SK-N-SH treated with all-trans-retinoic acid at 6 μM for 48 hours (cell line): ENCODE results near the gene SKAP2.

Source experiments
- ARNTL ChIP-seq: fragments of 450-650 bp; formaldehyde crosslinking; IDR thresholded peaks from 2 replicates; pipeline ENCODE4 v1.5.0; 2020; ENCODE audit warnings: low read depth, mild to moderate bottlenecking, moderate library complexity, borderline replicate concordance
- GLIS3 ChIP-seq: fragments of 250-450 bp; sonication (Bioruptor Pico); IDR thresholded peaks from 2 replicates; pipeline ENCODE4 v1.5.0; 2020; ENCODE audit warnings: mild to moderate bottlenecking, moderate library complexity
- PPARA ChIP-seq: fragments of 250-450 bp; sonication (Bioruptor Pico); IDR thresholded peaks from 2 replicates; pipeline ENCODE4 v1.5.0; 2020; ENCODE audit warnings: mild to moderate bottlenecking, borderline replicate concordance
- SNAI2 ChIP-seq: fragments of 250-450 bp; sonication (Bioruptor Pico); IDR thresholded peaks from 2 replicates; pipeline ENCODE4 v1.5.0; 2020; ENCODE audit warnings: mild to moderate bottlenecking, moderate library complexity
- ZFP3 ChIP-seq: fragments of 250-450 bp; sonication (Bioruptor Pico); IDR thresholded peaks from 2 replicates; pipeline ENCODE4 v1.5.0; 2020; ENCODE audit warnings: mild to moderate bottlenecking, moderate library complexity
- TF ChIP-seq, protein P1 (sequence below): fragments of 250-450 bp; sonication (Bioruptor Pico); IDR thresholded peaks from 2 replicates; pipeline ENCODE4 v1.8.0; 2020; ENCODE audit warnings: mild to moderate bottlenecking, moderate library complexity, borderline replicate concordance

- TF ChIP-seq GLIS3 (CRISPR knock-in tag) = no peak
- TF ChIP-seq, protein P1, sequence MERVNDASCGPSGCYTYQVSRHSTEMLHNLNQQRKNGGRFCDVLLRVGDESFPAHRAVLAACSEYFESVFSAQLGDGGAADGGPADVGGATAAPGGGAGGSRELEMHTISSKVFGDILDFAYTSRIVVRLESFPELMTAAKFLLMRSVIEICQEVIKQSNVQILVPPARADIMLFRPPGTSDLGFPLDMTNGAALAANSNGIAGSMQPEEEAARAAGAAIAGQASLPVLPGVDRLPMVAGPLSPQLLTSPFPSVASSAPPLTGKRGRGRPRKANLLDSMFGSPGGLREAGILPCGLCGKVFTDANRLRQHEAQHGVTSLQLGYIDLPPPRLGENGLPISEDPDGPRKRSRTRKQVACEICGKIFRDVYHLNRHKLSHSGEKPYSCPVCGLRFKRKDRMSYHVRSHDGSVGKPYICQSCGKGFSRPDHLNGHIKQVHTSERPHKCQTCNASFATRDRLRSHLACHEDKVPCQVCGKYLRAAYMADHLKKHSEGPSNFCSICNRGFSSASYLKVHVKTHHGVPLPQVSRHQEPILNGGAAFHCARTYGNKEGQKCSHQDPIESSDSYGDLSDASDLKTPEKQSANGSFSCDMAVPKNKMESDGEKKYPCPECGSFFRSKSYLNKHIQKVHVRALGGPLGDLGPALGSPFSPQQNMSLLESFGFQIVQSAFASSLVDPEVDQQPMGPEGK (CRISPR knock-in tag) = no peak
- no peak for TF ChIP-seq ARNTL (CRISPR knock-in tag)
- no peak for TF ChIP-seq PPARA
- no peak for TF ChIP-seq SNAI2
- TF ChIP-seq ZFP3 (CRISPR knock-in tag) = no peak
These were observed 6.1 kb downstream of the SKAP2 start for GRCh38 chr7:26858241-26858715.
